Measurements from ENCODE around the gene FAM228B.
"Not testable (repeated sequence)": the region's sequence is repeated elsewhere in the genome, so short reads cannot be mapped to it uniquely, and the experiment has no call there.

FAM228B gene

DNA sequence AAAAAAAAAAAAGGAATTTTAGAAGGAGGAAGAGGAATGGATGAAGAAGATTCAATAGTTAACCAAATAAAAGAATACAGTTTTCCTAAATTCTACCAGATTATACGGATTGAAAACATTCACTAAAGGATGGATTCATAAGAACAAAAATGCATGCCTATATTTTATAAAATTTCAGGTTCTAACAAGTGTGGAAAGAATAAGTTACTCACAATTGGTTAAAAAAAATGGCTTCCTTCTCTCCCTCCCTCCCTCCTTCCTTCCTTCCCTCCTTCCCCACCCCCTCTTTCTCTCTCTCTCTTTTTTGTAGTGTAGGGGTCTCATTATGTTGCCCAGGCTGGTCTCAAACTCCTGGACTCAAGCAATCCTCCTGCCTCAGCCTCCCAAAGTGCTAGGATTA lies 37.0 kb upstream of the FAM228B start:
- DNase-seq (ENCODE audit: low read depth) = no peak
- TF ChIP-seq, protein P1, sequence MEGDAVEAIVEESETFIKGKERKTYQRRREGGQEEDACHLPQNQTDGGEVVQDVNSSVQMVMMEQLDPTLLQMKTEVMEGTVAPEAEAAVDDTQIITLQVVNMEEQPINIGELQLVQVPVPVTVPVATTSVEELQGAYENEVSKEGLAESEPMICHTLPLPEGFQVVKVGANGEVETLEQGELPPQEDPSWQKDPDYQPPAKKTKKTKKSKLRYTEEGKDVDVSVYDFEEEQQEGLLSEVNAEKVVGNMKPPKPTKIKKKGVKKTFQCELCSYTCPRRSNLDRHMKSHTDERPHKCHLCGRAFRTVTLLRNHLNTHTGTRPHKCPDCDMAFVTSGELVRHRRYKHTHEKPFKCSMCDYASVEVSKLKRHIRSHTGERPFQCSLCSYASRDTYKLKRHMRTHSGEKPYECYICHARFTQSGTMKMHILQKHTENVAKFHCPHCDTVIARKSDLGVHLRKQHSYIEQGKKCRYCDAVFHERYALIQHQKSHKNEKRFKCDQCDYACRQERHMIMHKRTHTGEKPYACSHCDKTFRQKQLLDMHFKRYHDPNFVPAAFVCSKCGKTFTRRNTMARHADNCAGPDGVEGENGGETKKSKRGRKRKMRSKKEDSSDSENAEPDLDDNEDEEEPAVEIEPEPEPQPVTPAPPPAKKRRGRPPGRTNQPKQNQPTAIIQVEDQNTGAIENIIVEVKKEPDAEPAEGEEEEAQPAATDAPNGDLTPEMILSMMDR (conservative IDR thresholded peaks at IDR 0.05; ENCODE audit: low read depth, low read length) = no peak
- H3K4me3 ChIP-seq (ENCODE audit: low read depth, low read length) = no peak overlapping the region

DNA sequence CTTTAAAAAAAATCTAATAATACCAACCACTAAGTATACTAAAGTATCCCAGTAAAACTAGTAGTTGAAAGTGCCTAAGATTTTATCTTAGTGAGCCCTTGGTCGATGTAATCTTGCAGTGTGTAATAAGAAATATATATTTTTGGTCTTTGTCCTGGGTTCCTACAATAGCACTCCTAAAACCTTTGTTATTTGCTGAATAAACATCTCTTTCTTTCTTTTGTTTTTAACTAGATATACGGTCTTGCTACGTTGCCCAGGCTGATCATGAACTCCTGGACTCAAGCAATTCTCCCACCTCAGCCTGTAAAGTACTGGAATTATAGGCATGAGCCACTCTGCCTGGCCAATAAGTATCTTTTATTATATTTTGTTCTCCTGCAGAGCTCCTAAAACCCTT lies 36.2 kb upstream of the FAM228B start:
- H3K4me3 ChIP-seq (ENCODE audit: low read depth, low read length) = no peak overlapping the region
- TF ChIP-seq, protein P1 (conservative IDR thresholded peaks at IDR 0.05; ENCODE audit: low read depth, low read length) = no peak
- DNase-seq (ENCODE audit: low read depth) = no peak

DNA sequence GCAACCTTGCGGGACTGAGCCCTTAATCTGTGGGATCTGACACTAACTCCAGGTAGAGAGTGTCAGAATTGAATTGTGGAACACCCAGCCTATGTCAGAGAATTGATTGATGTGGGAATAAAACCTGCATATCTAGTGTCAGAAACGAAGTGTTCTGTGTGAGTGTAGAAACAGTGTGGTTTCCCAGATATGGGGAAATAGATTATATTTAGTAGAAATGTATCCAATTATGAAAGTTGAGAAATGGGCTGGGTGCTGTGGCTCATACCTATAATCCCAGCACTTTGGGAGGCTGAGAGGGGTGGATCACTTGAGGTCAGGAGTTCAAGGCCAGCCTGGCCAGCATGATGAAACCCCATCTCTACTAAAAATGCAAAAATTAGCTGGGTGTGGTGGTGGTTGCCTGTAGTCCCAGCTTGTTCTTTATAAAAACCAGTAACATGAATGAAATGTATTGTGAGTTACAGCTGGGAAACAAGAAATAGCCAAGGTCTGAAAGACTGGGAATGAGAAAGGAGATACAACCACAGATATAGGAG lies 34.4 kb upstream of the FAM228B start:
- no peak for DNase-seq (ENCODE audit: low read depth)
- TF ChIP-seq, protein P1 (conservative IDR thresholded peaks at IDR 0.05; ENCODE audit: low read depth, low read length) = no peak
- no peak overlapping the region for H3K4me3 ChIP-seq (ENCODE audit: low read depth, low read length)

DNA sequence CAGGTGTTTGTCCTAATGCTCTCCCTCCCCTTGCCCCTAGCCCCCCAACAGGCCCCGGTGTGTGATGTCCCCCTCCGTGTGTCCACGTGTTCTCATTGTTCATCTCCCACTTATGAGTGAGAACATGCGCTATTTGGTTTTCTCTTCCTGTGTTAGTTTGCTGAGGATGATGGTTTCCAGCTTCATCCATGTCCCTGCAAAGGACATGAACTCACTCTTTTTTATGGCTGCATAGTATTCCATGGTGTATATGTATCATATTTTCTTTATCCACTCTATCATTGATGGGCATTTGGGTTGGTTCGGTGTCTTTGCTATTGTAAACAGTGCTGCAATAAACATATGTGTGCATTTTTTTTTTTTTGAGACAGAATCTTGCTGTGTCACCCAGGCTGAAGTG lies 30.0 kb upstream of the FAM228B start:
- not testable (repeated sequence) for DNase-seq (ENCODE audit: low read depth); H3K4me3 ChIP-seq (ENCODE audit: low read depth, low read length)

DNA sequence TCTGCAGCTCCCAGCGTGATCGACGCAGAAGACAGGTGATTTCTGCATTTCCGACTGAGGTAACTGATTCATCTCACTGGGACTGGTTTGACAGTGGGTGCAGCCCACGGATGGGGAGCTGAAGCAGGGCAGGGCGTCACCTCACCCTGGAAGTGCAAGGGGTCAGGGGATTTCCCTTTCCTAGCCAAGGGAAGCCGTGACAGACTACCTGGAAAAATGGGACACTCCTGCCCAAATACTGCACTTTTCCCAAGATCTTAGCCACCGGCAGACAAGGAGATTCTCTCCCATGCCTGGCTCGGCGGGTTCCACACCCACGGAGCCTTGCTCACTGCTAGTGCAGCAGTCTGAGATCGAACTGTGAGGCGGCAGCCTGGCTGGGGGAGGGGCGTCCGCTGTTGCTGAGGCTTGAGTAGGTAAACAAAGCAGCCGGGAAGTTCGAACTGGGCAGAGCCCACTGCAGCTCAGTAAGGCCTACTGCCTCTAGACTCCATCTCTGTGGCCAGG lies 28.0 kb upstream of the FAM228B start:
- DNase-seq (ENCODE audit: low read depth); H3K4me3 ChIP-seq (ENCODE audit: low read depth, low read length): not testable (repeated sequence)

DNA sequence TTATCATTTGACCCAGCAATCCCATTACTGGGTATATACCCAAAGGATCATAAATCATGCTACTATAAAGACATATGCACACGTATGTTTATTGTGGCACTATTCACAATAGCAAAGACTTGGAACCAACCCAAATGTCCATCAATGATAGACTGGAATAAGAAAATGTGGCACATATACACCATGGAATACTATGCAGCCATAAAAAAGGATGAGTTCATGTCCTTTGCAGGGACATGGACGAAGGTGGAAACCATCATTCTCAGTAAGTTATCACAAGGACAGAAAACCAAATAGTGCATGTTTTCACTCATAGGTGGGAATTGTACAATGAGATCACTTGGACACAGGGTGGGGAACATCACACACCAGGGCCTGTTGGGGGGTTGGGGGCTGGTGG lies 22.5 kb upstream of the FAM228B start:
- not testable (repeated sequence) for DNase-seq (ENCODE audit: low read depth); H3K4me3 ChIP-seq (ENCODE audit: low read depth, low read length)

DNA sequence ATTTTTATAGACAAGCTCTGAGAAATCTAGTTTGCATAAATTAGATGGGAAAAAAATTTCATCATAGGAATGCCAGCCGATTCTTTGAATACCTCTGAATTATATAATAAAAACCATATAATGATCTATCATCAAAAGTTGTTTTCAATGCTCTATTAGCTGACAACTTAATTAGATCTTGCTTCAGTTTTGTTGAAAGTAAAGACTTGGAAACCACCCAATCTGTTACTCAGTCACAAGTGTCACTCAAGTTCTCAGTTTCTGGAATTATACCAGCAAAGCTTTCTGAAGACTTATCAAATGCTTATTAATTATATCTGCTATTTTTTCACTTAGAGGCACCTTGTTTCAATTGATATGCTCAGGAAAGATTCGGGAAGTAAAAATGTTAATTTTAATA lies 21.3 kb upstream of the FAM228B start:
- TF ChIP-seq, protein P1 (conservative IDR thresholded peaks at IDR 0.05; ENCODE audit: low read depth, low read length) = no peak
- DNase-seq (ENCODE audit: low read depth) = no peak
- no peak overlapping the region for H3K4me3 ChIP-seq (ENCODE audit: low read depth, low read length)

DNA sequence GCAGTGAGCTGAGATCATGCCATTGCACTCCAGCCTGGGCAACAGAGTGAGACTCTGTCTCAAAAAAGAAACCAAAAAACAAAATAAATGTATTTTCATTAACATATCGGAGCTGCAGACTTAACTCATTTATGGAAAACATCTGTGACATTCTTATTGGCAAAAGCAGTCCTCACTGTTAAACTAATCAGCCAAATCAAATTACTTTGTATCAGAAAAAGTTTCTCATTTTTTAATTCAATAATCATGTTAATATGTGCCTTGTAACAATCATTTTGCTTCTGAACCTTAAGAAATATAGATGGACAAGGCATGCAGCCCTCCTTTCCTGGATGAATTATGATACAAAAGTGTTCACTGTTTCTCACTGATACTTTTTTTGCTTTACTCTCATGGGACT lies 20.6 kb upstream of the FAM228B start:
- H3K4me3 ChIP-seq (ENCODE audit: low read depth, low read length) = no peak overlapping the region
- TF ChIP-seq, protein P1 (conservative IDR thresholded peaks at IDR 0.05; ENCODE audit: low read depth, low read length) = no peak
- DNase-seq (ENCODE audit: low read depth) = no peak
